Mesenchymal stem cell (in vitro differentiated cells and primary cell): ENCODE data around the gene MEIOSIN.

ENCODE experiments used
- DNase-seq: peaks from one replicate; pipeline ENCODE4 v3.0.0-alpha.2; 2013
- H2AFZ ChIP-seq: one replicate; pipeline ENCODE4 v1.6.1; 2013; ENCODE audit warnings: low read depth, mild to moderate bottlenecking, control low read depth, inconsistent platforms, low read length, moderate library complexity
- H2AK5ac ChIP-seq: 2 replicates; pipeline ENCODE4 v1.6.1; 2013; ENCODE audit warnings: low read length, moderate library complexity, mild to moderate bottlenecking, inconsistent platforms; ENCODE audit not compliant: severe bottlenecking
- H2BK120ac ChIP-seq: one replicate; pipeline ENCODE4 v1.6.1; 2013; ENCODE audit warnings: low read depth, mild to moderate bottlenecking, inconsistent platforms, low read length, moderate library complexity
- H2BK12ac ChIP-seq, 2 experiments: one replicate each; pipeline ENCODE4 v1.6.1; 2013; ENCODE audit warnings: inconsistent platforms in 2 of 2, low read length in 2 of 2, mild to moderate bottlenecking in 2 of 2, moderate library complexity in 2 of 2, control low read depth in 1 of 2
- H2BK15ac ChIP-seq: one replicate; pipeline ENCODE4 v1.6.1; 2013; ENCODE audit warnings: mild to moderate bottlenecking, low read depth, inconsistent platforms; ENCODE audit not compliant: poor library complexity, severe bottlenecking
- H2BK5ac ChIP-seq: 2 replicates; pipeline ENCODE4 v1.6.1; 2013; ENCODE audit warnings: low read depth, mild to moderate bottlenecking, low read length, control low read depth, inconsistent platforms; ENCODE audit not compliant: poor library complexity, severe bottlenecking
- H3K14ac ChIP-seq, 2 experiments: one replicate each; pipeline ENCODE4 v1.6.1; 2013; ENCODE audit warnings: inconsistent platforms in 2 of 2, low read length in 2 of 2, control low read depth in 1 of 2, mild to moderate bottlenecking in 1 of 2, moderate library complexity in 1 of 2
- H3K18ac ChIP-seq, 2 experiments: one replicate each; pipeline ENCODE4 v1.6.1; 2013; ENCODE audit warnings: inconsistent platforms in 2 of 2, low read length in 2 of 2, control low read depth in 1 of 2, low read depth in 1 of 2, mild to moderate bottlenecking in 1 of 2
- H3K23ac ChIP-seq, 2 experiments: one replicate each; pipeline ENCODE4 v1.6.1; 2013; ENCODE audit warnings: inconsistent platforms in 2 of 2, low read length in 2 of 2, mild to moderate bottlenecking in 2 of 2, moderate library complexity in 2 of 2, control low read depth in 1 of 2
- H3K27ac ChIP-seq: 2 replicates; pipeline ENCODE4 v1.5.1; 2013; ENCODE audit warnings: mild to moderate bottlenecking, moderate library complexity, low read length, control low read depth, inconsistent platforms; ENCODE audit not compliant: poor library complexity, severe bottlenecking
- H3K27me3 ChIP-seq, 2 experiments: 2 replicates each; pipeline versions ENCODE4 v1.6.1 to v1.7.0; 2013; ENCODE audit warnings: low read length in 2 of 2, mild to moderate bottlenecking in 2 of 2, moderate library complexity in 2 of 2, control low read depth in 1 of 2, inconsistent platforms in 1 of 2; ENCODE audit not compliant: control insufficient read depth in 1 of 2, insufficient read depth in 1 of 2
- H3K36me3 ChIP-seq, 2 experiments: 2 replicates each; pipeline versions ENCODE4 v1.6.1 to v1.7.0; 2013; ENCODE audit warnings: low read length in 2 of 2, control low read depth in 1 of 2, inconsistent platforms in 1 of 2, low read depth in 1 of 2, mild to moderate bottlenecking in 1 of 2; ENCODE audit not compliant: insufficient read depth in 2 of 2, control insufficient read depth in 1 of 2
- H3K4ac ChIP-seq, 2 experiments: one replicate each; pipeline ENCODE4 v1.6.1; 2013; ENCODE audit warnings: inconsistent platforms in 2 of 2, low read length in 2 of 2, mild to moderate bottlenecking in 2 of 2, moderate library complexity in 2 of 2, control low read depth in 1 of 2, low read depth in 1 of 2
- H3K4me1 ChIP-seq: 2 replicates; pipeline ENCODE4 v1.6.1; 2013; ENCODE audit warnings: low read depth, low read length, control low read depth; ENCODE audit not compliant: control insufficient read depth, insufficient read depth
- H3K4me2 ChIP-seq: 2 replicates; pipeline ENCODE4 v1.6.1; 2013; ENCODE audit warnings: low read length, mild to moderate bottlenecking, inconsistent platforms; ENCODE audit not compliant: poor library complexity, severe bottlenecking
- H3K4me3 ChIP-seq, 2 experiments: 2 replicates each; pipeline versions ENCODE4 v1.5.1 to v1.7.0; 2013; ENCODE audit warnings: low read length in 2 of 2, mild to moderate bottlenecking in 2 of 2, control low read depth in 1 of 2, low read depth in 1 of 2; ENCODE audit not compliant: insufficient read depth in 1 of 2
- H3K79me1 ChIP-seq: replicated peaks from 2 replicates; pipeline ENCODE4 v1.6.1; 2013; ENCODE audit warnings: mild to moderate bottlenecking, control low read depth, low read length, inconsistent platforms; ENCODE audit not compliant: poor library complexity, severe bottlenecking
- H3K9ac ChIP-seq: 2 replicates; pipeline ENCODE4 v1.7.0; 2013; ENCODE audit warnings: mild to moderate bottlenecking, low read length, moderate library complexity
- H3K9me3 ChIP-seq: 2 replicates; pipeline ENCODE4 v1.7.0; 2013; ENCODE audit warnings: mild to moderate bottlenecking, low read length; ENCODE audit not compliant: control insufficient read depth
- H4K8ac ChIP-seq: one replicate; pipeline ENCODE4 v1.6.1; 2013; ENCODE audit warnings: inconsistent platforms, mild to moderate bottlenecking, low read length, moderate library complexity
- H4K91ac ChIP-seq: one replicate; pipeline ENCODE4 v1.6.1; 2013; ENCODE audit warnings: mild to moderate bottlenecking, low read length, inconsistent platforms
- WGBS: methylation state at CpG from one replicate; pipeline ENCODE4 v1.1.7; 2013; ENCODE audit warnings: mixed read lengths; 5-methylcytosine and 5-hydroxymethylcytosine counted together

Gene MEIOSIN

DNA sequence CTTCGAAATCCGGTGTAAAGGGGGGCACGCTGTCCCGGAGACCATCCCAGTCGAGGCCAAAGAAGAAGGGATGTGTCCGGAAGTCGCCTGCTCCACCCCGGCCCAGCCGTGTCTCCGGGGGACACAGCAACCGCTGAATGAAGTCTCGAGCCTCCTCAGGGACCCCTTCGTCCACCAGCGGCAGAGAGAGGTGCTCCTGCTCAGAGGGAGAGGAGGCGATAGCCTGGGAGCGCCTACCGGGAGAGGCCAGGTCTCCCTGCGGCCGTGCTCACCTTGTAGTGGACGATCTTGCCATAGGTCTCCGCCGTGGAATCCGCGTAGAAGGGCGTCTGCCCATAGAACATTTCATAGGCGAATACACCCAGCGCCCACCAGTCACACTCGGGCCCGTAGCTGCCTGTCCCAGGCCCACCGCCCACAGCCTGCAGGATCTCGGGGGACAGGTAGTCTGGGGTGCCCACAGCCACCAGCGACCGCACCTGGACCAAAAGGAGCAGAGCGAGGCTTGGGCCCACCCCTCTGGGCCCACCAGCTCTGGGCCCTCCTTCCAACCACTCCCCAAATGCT is 44.2 kb downstream of the MEIOSIN start:
- H2AFZ ChIP-seq: no peak overlapping the region
- H4K8ac ChIP-seq: no peak overlapping the region
- no peak overlapping the region for H2AK5ac ChIP-seq
- peaks cover 33% of the 10 kb centered on the region for H3K4me1 ChIP-seq
- H3K23ac ChIP-seq: no peak overlapping the region
- no peak overlapping the region for H2BK15ac ChIP-seq
- H2BK5ac ChIP-seq: no peak overlapping the region
- H2BK12ac ChIP-seq: no peak overlapping the region
- H3K14ac ChIP-seq: no peak overlapping the region
- H3K4me3 ChIP-seq: no peak overlapping the region
- peaks cover 32% of the 10 kb centered on the region for H3K79me1 ChIP-seq
- no peak overlapping the region for H3K27ac ChIP-seq
- H3K4ac ChIP-seq: no peak overlapping the region
- no peak overlapping the region for H3K4me2 ChIP-seq
- no peaks in the 10 kb centered on the region for H3K9me3 ChIP-seq
- H4K91ac ChIP-seq: no peak overlapping the region
- no peak overlapping the region for H3K9ac ChIP-seq
- WGBS: 97% methylated on average over 34 of the region's 34 CpGs
- H2BK120ac ChIP-seq: no peak overlapping the region
- DNase-seq: no peak
- peaks cover 52 to 55% of the 10 kb centered on the region in 2 experiments for H3K36me3 ChIP-seq
- H3K18ac ChIP-seq: no peak overlapping the region
- H3K27me3 ChIP-seq: no peaks in the 10 kb centered on the region

DNA sequence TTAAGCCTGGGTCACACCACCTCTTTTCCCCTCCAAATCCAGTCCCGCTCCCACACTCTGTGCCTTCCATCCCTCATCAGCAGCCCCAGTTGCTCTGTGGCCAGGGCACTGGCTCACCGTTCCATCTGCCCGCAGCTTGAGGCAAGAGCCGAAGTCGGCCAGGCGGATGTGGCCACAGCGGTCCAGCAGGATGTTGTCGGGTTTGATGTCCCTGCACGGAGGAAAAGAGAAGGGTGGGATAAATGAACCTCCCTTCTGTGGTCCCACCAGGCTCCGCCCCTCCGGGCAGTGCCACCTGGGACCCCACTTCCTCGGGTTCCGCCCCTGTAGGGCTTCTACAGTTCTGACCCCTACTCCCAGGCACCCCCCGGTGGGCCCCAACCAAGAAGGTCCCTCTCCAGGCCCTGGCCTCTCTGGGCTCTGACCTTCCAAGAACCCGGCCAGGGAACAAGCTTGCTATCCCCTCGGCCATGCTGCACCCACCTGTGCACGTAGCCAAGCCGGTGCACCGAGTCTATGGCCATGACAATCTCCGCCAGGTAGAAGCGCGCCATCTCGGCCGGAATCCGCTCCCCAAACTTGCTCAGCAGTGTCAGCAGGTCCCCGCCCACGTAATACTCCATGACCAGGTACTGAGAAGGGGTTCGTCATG is 44.9 kb downstream of the MEIOSIN start:
- peaks cover 37% of the 10 kb centered on the region for H3K4me1 ChIP-seq
- no peak overlapping the region for H3K23ac ChIP-seq
- no peak overlapping the region for H3K18ac ChIP-seq
- no peak overlapping the region for H3K4me3 ChIP-seq
- H3K79me1 ChIP-seq: peaks cover 32% of the 10 kb centered on the region
- H2BK5ac ChIP-seq: no peak overlapping the region
- H2BK15ac ChIP-seq: no peak overlapping the region
- no peak overlapping the region for H2AFZ ChIP-seq
- no peaks in the 10 kb centered on the region for H3K27me3 ChIP-seq
- H2AK5ac ChIP-seq: no peak overlapping the region
- H2BK12ac ChIP-seq: no peak overlapping the region
- H2BK120ac ChIP-seq: no peak overlapping the region
- no peaks in the 10 kb centered on the region for H3K9me3 ChIP-seq
- H3K27ac ChIP-seq: no peak overlapping the region
- peaks cover 45 to 49% of the 10 kb centered on the region in 2 experiments for H3K36me3 ChIP-seq
- no peak overlapping the region for H3K4ac ChIP-seq
- WGBS: 97% methylated on average over 28 of the region's 28 CpGs
- H3K9ac ChIP-seq: no peak overlapping the region
- no peak for DNase-seq
- H4K8ac ChIP-seq: no peak overlapping the region
- H4K91ac ChIP-seq: no peak overlapping the region
- no peak overlapping the region for H3K4me2 ChIP-seq
- no peak overlapping the region for H3K14ac ChIP-seq

DNA sequence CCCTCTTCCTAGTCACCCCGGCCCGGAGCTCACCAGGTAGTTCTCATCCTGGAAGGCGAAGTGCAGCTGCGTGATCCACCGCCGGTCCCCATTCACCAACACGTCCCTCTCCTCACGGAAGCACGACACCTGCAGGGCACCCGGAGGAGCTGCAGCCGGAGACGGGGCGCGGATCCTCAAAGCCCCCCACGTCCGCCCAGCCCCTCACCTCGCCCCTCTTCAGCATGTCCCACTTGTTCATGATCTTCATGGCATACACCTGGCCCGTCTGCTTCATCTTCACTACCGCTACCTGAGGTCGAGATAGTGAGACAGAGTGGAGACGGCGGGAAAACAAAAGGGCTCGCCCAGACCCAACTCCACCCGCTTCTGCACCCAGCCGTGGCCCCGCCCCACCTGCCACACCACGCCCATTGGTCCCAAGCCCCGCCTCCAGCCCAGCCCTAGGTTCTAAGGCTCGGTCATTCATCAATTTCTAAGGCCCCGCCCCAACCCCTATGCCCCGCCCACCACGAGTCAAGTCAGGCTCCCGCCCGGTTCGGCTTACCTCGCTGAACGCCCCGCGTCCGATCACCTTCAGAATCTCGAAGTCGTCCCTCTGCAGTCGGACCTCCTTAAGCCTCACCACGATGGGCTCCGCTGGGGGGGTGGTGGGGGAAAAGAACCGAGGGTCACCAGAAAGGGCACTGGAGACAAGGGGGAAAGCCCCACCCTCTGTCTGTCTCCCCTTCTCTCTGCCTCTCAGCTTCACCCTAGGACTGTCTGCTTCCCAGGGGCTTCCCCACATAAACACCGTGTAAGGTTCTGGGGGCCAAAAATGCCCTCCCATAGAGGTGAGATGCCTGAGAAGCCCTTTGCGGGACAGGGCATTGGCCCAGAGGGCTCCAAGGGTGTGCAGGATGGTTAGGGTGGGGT is 46.2 kb downstream of the MEIOSIN start:
- no peak overlapping the region for H2BK12ac ChIP-seq
- H2AK5ac ChIP-seq: peak overlapping the region; percentile 12
- peak overlapping the region in 1 of 2 experiments; percentile 18 for H3K14ac ChIP-seq
- H3K9me3 ChIP-seq: no peaks in the 10 kb centered on the region
- H3K4ac ChIP-seq: no peak overlapping the region
- no peak overlapping the region for H3K27ac ChIP-seq
- peaks cover 49% of the 10 kb centered on the region for H3K4me1 ChIP-seq
- no peak overlapping the region for H4K8ac ChIP-seq
- H3K36me3 ChIP-seq: peaks cover 41 to 51% of the 10 kb centered on the region in 2 experiments
- DNase-seq: peak; percentile 68
- H3K79me1 ChIP-seq: peaks cover 37% of the 10 kb centered on the region
- no peak overlapping the region for H2BK5ac ChIP-seq
- H3K27me3 ChIP-seq: no peaks in the 10 kb centered on the region
- no peak overlapping the region for H3K4me2 ChIP-seq
- no peak overlapping the region for H2BK15ac ChIP-seq
- 36% methylated on average over 47 of the region's 48 CpGs for WGBS
- H3K23ac ChIP-seq: no peak overlapping the region
- H3K18ac ChIP-seq: peak overlapping the region; percentile 18 to 30
- H4K91ac ChIP-seq: no peak overlapping the region
- no peak overlapping the region for H2AFZ ChIP-seq
- peak overlapping the region; percentile 83 for H3K9ac ChIP-seq
- H3K4me3 ChIP-seq: peak overlapping the region in 1 of 2 experiments; percentile 37
- H2BK120ac ChIP-seq: no peak overlapping the region

DNA sequence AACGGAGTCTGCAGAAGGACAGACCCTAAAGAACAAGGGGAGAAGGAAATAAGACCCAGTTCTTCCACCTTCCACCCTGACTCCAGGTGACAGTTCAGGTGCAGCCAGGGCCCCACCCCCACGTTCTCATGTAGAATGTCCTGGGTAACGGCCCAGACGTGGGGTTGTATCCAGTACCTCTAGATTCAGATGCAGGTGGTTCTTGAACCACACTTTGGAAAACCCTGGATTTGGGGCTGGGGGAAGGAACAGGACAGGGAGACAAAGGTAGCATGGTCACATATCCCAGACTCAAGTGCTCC is 46.9 kb downstream of the MEIOSIN start:
- Histone ChIP-seq H3K9me3 (no peaks in the 10 kb centered on the region), H3K27ac (no peak overlapping the region), H3K27me3 (no peaks in the 10 kb centered on the region), H2AK5ac (peak overlapping the region; percentile 35), H3K9ac (peak overlapping the region; percentile 83), H4K91ac (no peak overlapping the region), H2BK15ac (peak overlapping the region; percentile 68), H3K4ac (peak overlapping the region in 1 of 2 experiments; percentile 9), H3K18ac (no peak overlapping the region), H2AFZ (no peak overlapping the region), H4K8ac (no peak overlapping the region), H3K14ac (peak overlapping the region in 1 of 2 experiments; percentile 18), H3K36me3 (peaks cover 41 to 53% of the 10 kb centered on the region in 2 experiments), H3K4me2 (no peak overlapping the region), H2BK12ac (no peak overlapping the region), H3K4me1 (peaks cover 48% of the 10 kb centered on the region), H2BK5ac (no peak overlapping the region), H3K23ac (no peak overlapping the region), H3K4me3 (peak overlapping the region in 1 of 2 experiments; percentile 88), H2BK120ac (no peak overlapping the region), H3K79me1 (peaks cover 40% of the 10 kb centered on the region)
- 80% methylated on average over 4 of the region's 4 CpGs for WGBS
- DNase-seq: no peak
